RPMI8226 (cell line): Measurements from ENCODE around the gene ARCN1.
"Not testable (repeated sequence)": the region's sequence is repeated elsewhere in the genome, so short reads cannot be mapped to it uniquely, and the experiment has no call there.

Experiments
- DNase-seq: peaks from one replicate; pipeline ENCODE4 v3.0.0-alpha.2; 2015

The ARCN1 gene

GRCh38 chr11:118606844-118607228, 34.6 kb downstream of the ARCN1 start:
- no peak for DNase-seq

GRCh38 chr11:118607401-118608359, 35.5 kb downstream of the ARCN1 start, which contains the start of gene PHLDB1:
Gene PHLDB1, plus strand, starts transcription at chr11:118607615. Its CDS starts 6,222 bp downstream, at chr11:118613837.
- peak; percentile 68 for DNase-seq

- DNase-seq: peak; percentile 40
Observed at GRCh38 chr11:118608360-118609227, 36.4 kb downstream of the ARCN1 start.

- DNase-seq: no peak
Observed at GRCh38 chr11:118609380-118610224, 37.4 kb downstream of the ARCN1 start.

- no peak for DNase-seq
Observed at GRCh38 chr11:118610225-118610772, 38.1 kb downstream of the ARCN1 start.

- DNase-seq: peak; percentile 90
Observed at GRCh38 chr11:118610773-118611432, 38.7 kb downstream of the ARCN1 start.

GRCh38 chr11:118611433-118611795, 39.2 kb downstream of the ARCN1 start:
- DNase-seq: not testable (repeated sequence)

- DNase-seq: no peak
Observed at GRCh38 chr11:118612378-118612777, 40.2 kb downstream of the ARCN1 start.

GRCh38 chr11:118614511-118614910, 42.3 kb downstream of the ARCN1 start:
- DNase-seq: no peak

GRCh38 chr11:118615282-118615975, 43.2 kb downstream of the ARCN1 start:
- no peak for DNase-seq

GRCh38 chr11:118615976-118616371, 43.8 kb downstream of the ARCN1 start:
- DNase-seq: no peak

- DNase-seq: no peak
Observed at GRCh38 chr11:118618115-118618990, 46.1 kb downstream of the ARCN1 start.

GRCh38 chr11:118618991-118619375, 46.8 kb downstream of the ARCN1 start:
- no peak for DNase-seq

- DNase-seq: no peak
Observed at GRCh38 chr11:118619444-118620197, 47.4 kb downstream of the ARCN1 start.

GRCh38 chr11:118620529-118621070, 48.4 kb downstream of the ARCN1 start:
- DNase-seq: no peak

- peak; percentile 68 for DNase-seq
Observed at GRCh38 chr11:118621071-118621783, 49.0 kb downstream of the ARCN1 start.

GRCh38 chr11:118621784-118622375, 49.7 kb downstream of the ARCN1 start:
- DNase-seq: no peak
